MM.1S (cell line): Measurements from ENCODE around the gene TMEM198.

Experiments
- CTCF ChIP-seq: fragments of 300-600 bp; sonication (generic); IDR thresholded peaks from 2 replicates; pipeline ENCODE4 v1.5.1; 2016; ENCODE audit warnings: antibody characterized with exemption, low read length, mixed read lengths
- EZH2 ChIP-seq: fragments of 300-600 bp; sonication (generic); optimal IDR thresholded peaks from 2 replicates; pipeline ENCODE3; 2017; ENCODE audit warnings: low read depth, mild to moderate bottlenecking, antibody characterized with exemption, low read length, mixed read lengths
- EZH2phosphoT487 ChIP-seq: fragments of 300-600 bp; sonication (generic); IDR thresholded peaks from 2 replicates; pipeline ENCODE4 v1.6.1; 2018; ENCODE audit warnings: antibody characterized with exemption, low read length

- TF ChIP-seq CTCF: no peak
- TF ChIP-seq EZH2phosphoT487: no peak
- TF ChIP-seq EZH2: no peak
Observed at GRCh38 chr2:219552382-219553167, 8.7 kb downstream of the TMEM198 start.
